ENCODE data around the gene SDC4. TPM values are rescaled to one million over a fixed set of nuclear protein-coding genes. Genes with fewer than 3 reads are reported as not detected.
A peak's percentile ranks its signal among the peaks of the same experiment; 100 is the strongest.

SDC4 gene
- total RNA-seq, 4 donors from 2014 or later, result 50.4 to 168 (median 97.8) TPM

- Histone ChIP-seq H3K27ac (peak overlapping the region; percentile 58 to 100 (median 94)), H3K36me3 (peaks cover 9 to 90% of the 10 kb centered on the region in 2 donors), H3K4me1 (peaks cover 0 to 7% of the 10 kb centered on the region in 2 donors), H3K9me3 (no peaks in the 10 kb centered on the region), H3K27me3 (no peaks in the 10 kb centered on the region), H3K4me3 (no peak overlapping the region)
- DNase-seq (no peak), ATAC-seq (no peak)
- in situ Hi-C loops (cut with MboI; ENCODE audit: low sequenced_read_pairs in 4 of 4), result loop anchor here in 2 of 4 donors (25.0 kb wide), 2 partner anchors 1117 to 1142 kb away; partner anchors contain the start of genes JPH2 (in 1 of the 2) and OSER1 (in 1 of the 2)
- intact Hi-C loops (cut with DNase I; ENCODE audit: low total_unique reads), result no loop called here
- TF ChIP-seq CTCF (IDR thresholded peaks at IDR 0.05 in 4 of 5, conservative IDR thresholded peaks at IDR 0.05 in 1 of 5), result no peak
- no peak for TF ChIP-seq POLR2A (IDR thresholded peaks at IDR 0.05)
These were observed 18.5 kb downstream of the SDC4 start for GRCh38 chr20:45329497-45330319.

GRCh38 chr20:45328451-45328850 lies 19.8 kb downstream of the SDC4 start:
- no peak for ATAC-seq
- H3K4me3 ChIP-seq, result no peak overlapping the region
- no peaks in the 10 kb centered on the region for H3K27me3 ChIP-seq
- H3K27ac ChIP-seq, result peak overlapping the region; percentile 58 to 100 (median 90)
- peaks cover 0 to 7% of the 10 kb centered on the region in 2 donors for H3K4me1 ChIP-seq
- no peaks in the 10 kb centered on the region for H3K9me3 ChIP-seq
- peaks cover 9 to 78% of the 10 kb centered on the region in 2 donors for H3K36me3 ChIP-seq
- DNase-seq, result no peak
- TF ChIP-seq POLR2A (IDR thresholded peaks at IDR 0.05), result no peak
- no peak for TF ChIP-seq CTCF (IDR thresholded peaks at IDR 0.05 in 4 of 5, conservative IDR thresholded peaks at IDR 0.05 in 1 of 5)
- in situ Hi-C loops (cut with MboI; ENCODE audit: low sequenced_read_pairs in 4 of 4) (loop anchor here in 2 of 4 donors (25.0 kb wide), 2 partner anchors 1116 to 1141 kb away; partner anchors contain the start of genes JPH2 (in 1 of the 2) and OSER1 (in 1 of the 2)), intact Hi-C loops (cut with DNase I; ENCODE audit: low total_unique reads) (no loop called here)

- Histone ChIP-seq H3K9me3 (no peaks in the 10 kb centered on the region), H3K27me3 (no peaks in the 10 kb centered on the region), H3K27ac (peak overlapping the region; percentile 90 to 100 (median 92)), H3K4me3 (no peak overlapping the region), H3K4me1 (no peaks in the 10 kb centered on the region), H3K36me3 (peaks cover 6 to 47% of the 10 kb centered on the region in 2 donors)
- intact Hi-C loops (cut with DNase I; ENCODE audit: low total_unique reads) (loop anchor here (2.0 kb wide), 1 partner anchor 15 kb away; no protein-coding TSS in a partner anchor), in situ Hi-C loops (cut with MboI; ENCODE audit: low sequenced_read_pairs in 4 of 4) (loop anchor here in 2 of 4 donors (25.0 kb wide), 2 partner anchors 1113 to 1138 kb away; partner anchors contain the start of genes JPH2 (in 1 of the 2) and OSER1 (in 1 of the 2))
- TF ChIP-seq POLR2A (IDR thresholded peaks at IDR 0.05) (no peak), CTCF (IDR thresholded peaks at IDR 0.05 in 4 of 5, conservative IDR thresholded peaks at IDR 0.05 in 1 of 5) (no peak)
- DNase-seq (no peak), ATAC-seq (no peak)
These were observed 22.9 kb downstream of the SDC4 start for GRCh38 chr20:45325371-45325770.

GRCh38 chr20:45323731-45324130 lies 24.5 kb downstream of the SDC4 start:
- no peaks in the 10 kb centered on the region for H3K27me3 ChIP-seq
- DNase-seq (peak; percentile 63 to 68), ATAC-seq (peak; percentile 75 to 89)
- in situ Hi-C loops (cut with MboI; ENCODE audit: low sequenced_read_pairs in 4 of 4), result loop anchor here in 2 of 4 donors (5.0 kb wide), 3 partner anchors 49 to 449 kb away; no protein-coding TSS in a partner anchor
- intact Hi-C loops (cut with DNase I; ENCODE audit: low total_unique reads), result loop anchor here (1.0 to 2.0 kb wide), 7 partner anchors 17 to 114 kb away; partner anchors contain the start of genes PIGT and SYS1
- H3K27ac ChIP-seq, result peak overlapping the region; percentile 90 to 100 (median 92)
- H3K36me3 ChIP-seq, result peaks cover 0 to 30% of the 10 kb centered on the region in 2 donors
- H3K9me3 ChIP-seq, result no peaks in the 10 kb centered on the region
- no peak overlapping the region for H3K4me3 ChIP-seq
- TF ChIP-seq CTCF (IDR thresholded peaks at IDR 0.05 in 4 of 5, conservative IDR thresholded peaks at IDR 0.05 in 1 of 5) (no peak), POLR2A (IDR thresholded peaks at IDR 0.05) (peak in 1 of 2 donors; percentile 70)
- H3K4me1 ChIP-seq, result no peaks in the 10 kb centered on the region
